Parathyroid adenoma (tissue), 2 donors: Measurements from ENCODE around the gene CHST4.

ENCODE experiments used
- H2AFZ ChIP-seq: fragments of 300-600 bp; sonication (generic); one replicate; pipeline ENCODE4 v1.7.0; 2017; ENCODE audit warnings: antibody characterized with exemption, mild to moderate bottlenecking
- H3K27ac ChIP-seq: fragments of 300-600 bp; sonication (generic); one replicate; pipeline ENCODE4 v1.7.0; 2017
- H3K27me3 ChIP-seq: fragments of 300-600 bp; sonication (generic); one replicate; pipeline ENCODE4 v1.7.0; 2017; ENCODE audit warnings: low read length; ENCODE audit not compliant: control insufficient read depth, insufficient read depth
- H3K36me3 ChIP-seq: fragments of 300-600 bp; sonication (generic); one replicate; pipeline ENCODE4 v1.7.0; 2017; ENCODE audit warnings: low read length; ENCODE audit not compliant: control insufficient read depth, insufficient read depth
- H3K4me1 ChIP-seq: fragments of 300-600 bp; sonication (generic); one replicate; pipeline ENCODE4 v1.7.0; 2017; ENCODE audit warnings: control low read depth
- H3K4me2 ChIP-seq: fragments of 300-600 bp; sonication (generic); one replicate; pipeline ENCODE4 v1.7.0; 2017; ENCODE audit warnings: low read length
- H3K4me3 ChIP-seq: fragments of 300-600 bp; sonication (generic); one replicate; pipeline ENCODE4 v1.7.0; 2017; ENCODE audit warnings: low read depth, low read length
- H3K79me2 ChIP-seq: fragments of 300-600 bp; sonication (generic); one replicate; pipeline ENCODE4 v1.7.0; 2017; ENCODE audit warnings: control low read depth
- H3K9ac ChIP-seq: fragments of 300-600 bp; sonication (generic); one replicate; pipeline ENCODE4 v1.7.0; 2017; ENCODE audit warnings: mild to moderate bottlenecking
- H3K9me3 ChIP-seq: fragments of 300-600 bp; sonication (generic); one replicate; pipeline ENCODE4 v1.7.0; 2017; ENCODE audit warnings: low read length; ENCODE audit not compliant: control insufficient read depth
- CTCF ChIP-seq: fragments of 300-600 bp; sonication (generic); IDR thresholded peaks from one replicate; pipeline ENCODE4 v1.7.0; 2017; ENCODE audit warnings: antibody characterized with exemption, mild to moderate bottlenecking
- donor health status: primary hyperparathyroidism.

CHST4 gene

GRCh38 chr16:71484006-71484893 is 42.0 kb upstream of the CHST4 start:
- Histone ChIP-seq H3K9me3 (no peaks in the 10 kb centered on the region), H3K4me2 (peak overlapping the region; percentile 95), H3K9ac (no peak overlapping the region)

GRCh38 chr16:71489122-71489521 is 37.1 kb upstream of the CHST4 start, which contains the start of gene ZNF19:
TSS of gene ZNF19 (minus strand) at chr16:71489324. CDS start at chr16:71482114, 7,210 bp downstream.
- Histone ChIP-seq H3K9ac (no peak within 1 kb of the TSS), H2AFZ (no peak within 1 kb of the TSS), H3K9me3 (no peaks in the 10 kb centered on the region), H3K4me2 (no peak within 1 kb of the TSS), H3K79me2 (no peaks in the 10 kb centered on the region), H3K36me3 (no peaks in the 10 kb centered on the region), H3K27ac (no peak within 1 kb of the TSS), H3K4me3 (no peak within 1 kb of the TSS), H3K27me3 (no peaks in the 10 kb centered on the region), H3K4me1 (no peaks in the 10 kb centered on the region)
- TF ChIP-seq CTCF: no peak

More at GRCh38 chr16:71484006-71484893, 42.0 kb upstream of the CHST4 start:
- H3K27me3 ChIP-seq: no peaks in the 10 kb centered on the region
- no peak for TF ChIP-seq CTCF
- H2AFZ ChIP-seq: peak overlapping the region; percentile 88
- no peaks in the 10 kb centered on the region for H3K4me1 ChIP-seq
- no peaks in the 10 kb centered on the region for H3K36me3 ChIP-seq
- H3K79me2 ChIP-seq: no peaks in the 10 kb centered on the region
- peak overlapping the region; percentile 97 for H3K4me3 ChIP-seq
- peak overlapping the region; percentile 93 for H3K27ac ChIP-seq

GRCh38 chr16:71490361-71490760 is 35.9 kb upstream of the CHST4 start:
- H3K36me3 ChIP-seq: no peaks in the 10 kb centered on the region
- no peaks in the 10 kb centered on the region for H3K4me1 ChIP-seq
- H3K79me2 ChIP-seq: no peaks in the 10 kb centered on the region
- H3K27ac ChIP-seq: no peak overlapping the region
- H3K27me3 ChIP-seq: no peaks in the 10 kb centered on the region
- no peak overlapping the region for H3K9ac ChIP-seq
- no peak for TF ChIP-seq CTCF
- H3K4me2 ChIP-seq: no peak overlapping the region
- H2AFZ ChIP-seq: no peak overlapping the region
- no peak overlapping the region for H3K4me3 ChIP-seq
- no peaks in the 10 kb centered on the region for H3K9me3 ChIP-seq

- Histone ChIP-seq H2AFZ (no peak overlapping the region), H3K9me3 (no peaks in the 10 kb centered on the region), H3K27ac (no peak overlapping the region), H3K27me3 (no peaks in the 10 kb centered on the region), H3K4me2 (no peak overlapping the region), H3K79me2 (no peaks in the 10 kb centered on the region), H3K9ac (no peak overlapping the region), H3K36me3 (no peaks in the 10 kb centered on the region), H3K4me1 (no peaks in the 10 kb centered on the region), H3K4me3 (no peak overlapping the region)
- no peak for TF ChIP-seq CTCF
These were observed 35.2 kb upstream of the CHST4 start for GRCh38 chr16:71491054-71491453.
